Testis (tissue), 3 donors: ENCODE results near the gene GRB7. TPM values are rescaled to one million over a fixed set of nuclear protein-coding genes. Genes with fewer than 3 reads are reported as not detected.

Experiments
- DNase-seq: peaks from one replicate; pipeline ENCODE4 v3.0.0-alpha.2; 2019
- H3K27ac ChIP-seq, 2 donors: fragments of 200-600 bp; sonication (generic); one replicate each; pipeline ENCODE4 v1.5.1; 2019
- H3K27me3 ChIP-seq: fragments of 200-600 bp; sonication (generic); one replicate; pipeline ENCODE4 v1.5.1; 2019
- H3K36me3 ChIP-seq: fragments of 200-600 bp; sonication (generic); one replicate; pipeline ENCODE4 v1.5.1; 2017; ENCODE audit warnings: low read depth; ENCODE audit errors: missing control alignments
- H3K4me1 ChIP-seq: fragments of 200-600 bp; sonication (generic); one replicate; pipeline ENCODE4 v1.5.1; 2019
- H3K4me3 ChIP-seq, 2 donors: fragments of 200-600 bp; sonication (generic); one replicate each; pipeline ENCODE4 v1.5.1; 2017 to 2019
- H3K9me3 ChIP-seq: fragments of 200-600 bp; sonication (generic); one replicate; pipeline ENCODE4 v1.5.1; 2017
- POLR2A ChIP-seq: fragments of 450-650 bp; IDR thresholded peaks from one replicate; pipeline ENCODE4 v1.6.1; 2017; ENCODE audit warnings: antibody characterized with exemption, mild to moderate bottlenecking, moderate library complexity
- WGBS, 2 donors: methylation state at CpG; one replicate each; pipeline ENCODE4 v1.1.5; 2018; 5-methylcytosine and 5-hydroxymethylcytosine counted together
- intact Hi-C: fragments of 100-400 bp; cut with DNase I; formaldehyde crosslinking; loops from one replicate; pipeline ENCODE4 v1.15.1; 2023; ENCODE audit warnings: low total_unique reads
- polyA plus RNA-seq: library from polyadenylated mRNA; stranded (reverse); fragments of 350-450 nt; fragmentation: Illumina TruSeq; extraction: RNeasy Lipid Tissue Mini Kit (QIAGEN cat#74804); gene quantifications from one replicate; pipeline ENCODE4 v1.2.3, GENCODE V29; 2014; ENCODE audit warnings: low read depth, low replicate concordance; ENCODE audit not compliant: insufficient read depth
- total RNA-seq, 2 donors: library from RNA; depleted of rRNA; stranded (reverse); fragments of >200 nt; gene quantifications; one replicate each; pipeline ENCODE4 v1.2.3, GENCODE V29; 2016
- TF ChIP-seq, protein P1 (sequence below), 3 experiments: fragments of 450-650 bp in 2 of 3; fragments of 200-600 bp in 1 of 3; sonication (generic) in 1 of 3; IDR thresholded peaks; one replicate each; pipeline ENCODE4 v1.5.1; 2016 to 2019; ENCODE audit warnings: antibody characterized with exemption in 3 of 3, mild to moderate bottlenecking in 2 of 3, moderate library complexity in 1 of 3

GRB7 gene
- total and polyA plus RNA-seq, 3 donors from 2014 or later: 2.1 to 3.7 (median 2.9) TPM

DNA sequence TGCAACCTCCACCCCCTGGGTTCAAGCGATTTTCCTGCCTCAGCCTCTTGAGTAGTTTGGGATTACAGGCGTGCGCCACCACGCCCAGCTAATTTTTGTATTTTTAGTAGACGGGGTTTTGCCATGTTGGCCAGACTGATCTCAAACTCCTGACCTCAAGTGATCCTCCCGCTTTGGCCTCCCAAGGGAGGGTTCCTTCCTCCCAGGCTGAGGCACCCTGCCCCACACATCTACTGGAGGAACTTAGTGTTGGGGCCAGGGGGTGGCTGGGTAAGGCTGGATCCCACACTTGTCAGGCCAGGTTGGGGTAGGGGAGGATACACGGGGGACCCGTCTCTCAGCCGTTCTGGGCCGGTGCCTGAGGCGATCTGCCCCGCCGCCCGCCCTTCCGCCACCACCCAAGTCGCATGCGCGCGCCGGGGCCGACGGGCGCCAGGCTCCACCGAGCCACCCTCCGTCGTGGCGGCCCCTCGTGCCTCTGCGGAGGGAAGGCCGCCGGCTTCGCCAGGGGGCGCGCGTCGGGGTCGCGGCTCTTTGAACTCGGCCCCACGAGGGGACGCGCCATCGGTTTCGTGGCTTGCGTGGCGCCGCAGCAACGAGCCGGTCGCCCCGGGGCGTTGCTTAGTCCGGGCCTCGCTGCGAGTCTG lies 15.9 kb downstream of the GRB7 start:
- no peaks in the 10 kb centered on the region for H3K27me3 ChIP-seq
- intact Hi-C loops: no loop called here
- 8 to 48% methylated on average over 6 to 55 of the region's 55 CpGs for WGBS, 2 donors
- peak overlapping the region; percentile 34 to 90 for H3K27ac ChIP-seq
- peak; percentile 53 for DNase-seq
- TF ChIP-seq, protein P1, sequence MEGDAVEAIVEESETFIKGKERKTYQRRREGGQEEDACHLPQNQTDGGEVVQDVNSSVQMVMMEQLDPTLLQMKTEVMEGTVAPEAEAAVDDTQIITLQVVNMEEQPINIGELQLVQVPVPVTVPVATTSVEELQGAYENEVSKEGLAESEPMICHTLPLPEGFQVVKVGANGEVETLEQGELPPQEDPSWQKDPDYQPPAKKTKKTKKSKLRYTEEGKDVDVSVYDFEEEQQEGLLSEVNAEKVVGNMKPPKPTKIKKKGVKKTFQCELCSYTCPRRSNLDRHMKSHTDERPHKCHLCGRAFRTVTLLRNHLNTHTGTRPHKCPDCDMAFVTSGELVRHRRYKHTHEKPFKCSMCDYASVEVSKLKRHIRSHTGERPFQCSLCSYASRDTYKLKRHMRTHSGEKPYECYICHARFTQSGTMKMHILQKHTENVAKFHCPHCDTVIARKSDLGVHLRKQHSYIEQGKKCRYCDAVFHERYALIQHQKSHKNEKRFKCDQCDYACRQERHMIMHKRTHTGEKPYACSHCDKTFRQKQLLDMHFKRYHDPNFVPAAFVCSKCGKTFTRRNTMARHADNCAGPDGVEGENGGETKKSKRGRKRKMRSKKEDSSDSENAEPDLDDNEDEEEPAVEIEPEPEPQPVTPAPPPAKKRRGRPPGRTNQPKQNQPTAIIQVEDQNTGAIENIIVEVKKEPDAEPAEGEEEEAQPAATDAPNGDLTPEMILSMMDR (IDR thresholded peaks at IDR 0.05): no peak
- TF ChIP-seq POLR2A: no peak
- peaks cover 31% of the 10 kb centered on the region for H3K4me1 ChIP-seq
- H3K36me3 ChIP-seq: no peaks in the 10 kb centered on the region
- no peaks in the 10 kb centered on the region for H3K9me3 ChIP-seq
- peak overlapping the region; percentile 65 to 74 for H3K4me3 ChIP-seq

GRCh38 chr17:39754161-39754957 lies 16.6 kb downstream of the GRB7 start:
- Histone ChIP-seq H3K9me3 (no peaks in the 10 kb centered on the region), H3K27me3 (no peaks in the 10 kb centered on the region), H3K4me1 (peaks cover 31% of the 10 kb centered on the region), H3K27ac (peak overlapping the region; percentile 34 to 90), H3K4me3 (peak overlapping the region; percentile 65 to 74), H3K36me3 (no peaks in the 10 kb centered on the region)
- intact Hi-C loops: no loop called here
- WGBS, 2 donors: 1% methylated on average over 87 of the region's 91 CpGs; no CpG with 5 or more reads in 1 of the 2 donors
- no peak for TF ChIP-seq POLR2A
- TF ChIP-seq, protein P1 (IDR thresholded peaks at IDR 0.05): peak; percentile 97 to 99 (median 98)
- peak; percentile 90 for DNase-seq

DNA sequence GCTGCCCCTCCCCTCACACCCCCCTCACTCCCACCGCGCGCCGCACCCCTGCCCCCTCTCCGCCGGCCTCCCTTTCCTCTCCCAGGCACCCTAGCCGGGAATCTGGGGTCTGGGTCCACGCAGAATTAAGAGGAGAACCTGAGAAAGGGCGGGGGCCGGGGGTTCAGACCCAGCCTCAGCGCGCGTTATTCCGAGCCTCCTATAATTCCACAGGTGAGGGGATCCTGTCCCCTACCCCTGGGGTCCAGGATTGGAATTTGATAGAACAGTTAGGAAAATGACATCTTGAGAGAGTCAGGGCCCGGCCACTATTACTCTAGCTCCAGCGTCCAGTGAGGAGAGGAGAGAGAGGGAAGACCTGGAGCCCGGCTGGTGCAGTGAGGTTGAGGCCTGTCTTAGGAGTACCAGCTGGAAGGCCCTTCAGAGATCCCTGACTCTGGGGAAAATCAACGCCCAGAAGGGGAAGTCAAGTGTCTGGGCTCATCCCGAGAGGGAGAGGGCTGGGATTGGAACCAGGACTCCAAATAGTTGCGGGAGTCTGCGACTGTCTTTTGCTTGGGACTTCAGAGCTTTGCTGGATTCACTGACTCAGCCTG lies 17.3 kb downstream of the GRB7 start:
- Histone ChIP-seq H3K4me1 (peaks cover 31% of the 10 kb centered on the region), H3K4me3 (peak overlapping the region; percentile 65 to 74), H3K27me3 (no peaks in the 10 kb centered on the region), H3K9me3 (no peaks in the 10 kb centered on the region), H3K27ac (peak overlapping the region; percentile 34 to 90), H3K36me3 (no peaks in the 10 kb centered on the region)
- peak; percentile 42 for DNase-seq
- TF ChIP-seq, protein P1 (IDR thresholded peaks at IDR 0.05): no peak
- no peak for TF ChIP-seq POLR2A
- WGBS, 2 donors: 25 to 26% methylated on average over 11 to 21 of the region's 21 CpGs
- intact Hi-C loops: no loop called here

DNA sequence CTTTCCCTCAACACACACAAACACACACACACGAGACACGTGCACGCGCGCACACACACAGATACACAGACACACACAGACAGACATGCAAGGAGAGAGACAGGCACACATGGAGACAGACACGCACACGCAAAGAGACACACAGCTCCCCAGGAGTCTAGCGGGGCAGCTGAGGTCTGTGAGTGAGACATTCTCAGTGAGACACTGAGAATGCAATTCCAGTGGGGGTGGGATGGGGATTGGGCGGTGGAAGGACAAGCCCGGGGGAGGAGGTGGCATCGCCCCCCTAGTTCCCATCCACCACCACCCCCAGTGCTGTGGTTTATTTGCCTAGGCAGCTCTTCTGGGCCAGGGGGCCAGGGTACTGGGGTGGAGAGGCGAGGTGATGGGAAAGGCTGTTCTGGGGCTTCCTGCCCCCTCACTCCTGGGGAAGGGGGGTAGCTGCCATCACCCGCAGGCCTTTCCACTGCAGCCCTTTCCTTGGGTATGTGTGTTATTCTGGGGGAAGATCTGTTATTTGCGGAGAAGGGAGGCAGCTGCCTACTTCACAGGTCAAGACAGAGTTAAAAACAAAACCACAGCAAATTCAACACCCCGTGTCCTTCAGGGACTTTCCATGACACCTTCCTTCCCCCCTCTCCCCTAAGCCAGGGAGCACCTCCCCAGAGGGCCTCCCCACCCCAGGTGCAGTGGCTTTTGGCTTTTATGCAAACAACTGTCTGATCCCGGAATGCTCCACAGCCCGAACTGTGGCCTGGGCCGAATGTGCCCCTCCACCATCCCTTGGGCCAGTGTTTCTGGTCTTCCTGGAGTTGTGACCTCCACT lies 18.0 kb downstream of the GRB7 start:
- intact Hi-C loops: no loop called here
- Histone ChIP-seq H3K27me3 (no peaks in the 10 kb centered on the region), H3K27ac (peak overlapping the region in 1 of 2 donors; percentile 90), H3K4me1 (peaks cover 27% of the 10 kb centered on the region), H3K36me3 (no peaks in the 10 kb centered on the region), H3K9me3 (no peaks in the 10 kb centered on the region), H3K4me3 (no peak overlapping the region)
- WGBS, 2 donors: 64 to 69% methylated on average over 13 to 18 of the region's 18 CpGs
- DNase-seq: no peak
- TF ChIP-seq POLR2A: no peak
- TF ChIP-seq, protein P1 (IDR thresholded peaks at IDR 0.05): no peak
